GM12892 (cell line): ENCODE measurements around the gene VAV2.

Experiments used
- DNase-seq: peaks from one replicate; pipeline ENCODE4 v3.0.0; 2011; ENCODE audit not compliant: insufficient read length
- FAIRE-seq: peaks from 2 replicates; lab custom pipeline; 2011; peaks lifted over from hg19 to GRCh38; lab: Jason Lieb, UNC
- POLR2A ChIP-seq: IDR thresholded peaks from 2 replicates; pipeline ENCODE4 v1.6.1; 2011; ENCODE audit warnings: low read depth, low read length, control low read depth
- POLR2AphosphoS5 ChIP-seq: IDR thresholded peaks from 2 replicates; pipeline ENCODE4 v1.6.1; 2011; ENCODE audit warnings: low read depth, low read length, control low read depth
- TAF1 ChIP-seq: IDR thresholded peaks from 2 replicates; pipeline ENCODE4 v1.6.1; 2011; ENCODE audit warnings: low read depth, mild to moderate bottlenecking, control low read depth, low read length, borderline replicate concordance

Gene VAV2

DNA sequence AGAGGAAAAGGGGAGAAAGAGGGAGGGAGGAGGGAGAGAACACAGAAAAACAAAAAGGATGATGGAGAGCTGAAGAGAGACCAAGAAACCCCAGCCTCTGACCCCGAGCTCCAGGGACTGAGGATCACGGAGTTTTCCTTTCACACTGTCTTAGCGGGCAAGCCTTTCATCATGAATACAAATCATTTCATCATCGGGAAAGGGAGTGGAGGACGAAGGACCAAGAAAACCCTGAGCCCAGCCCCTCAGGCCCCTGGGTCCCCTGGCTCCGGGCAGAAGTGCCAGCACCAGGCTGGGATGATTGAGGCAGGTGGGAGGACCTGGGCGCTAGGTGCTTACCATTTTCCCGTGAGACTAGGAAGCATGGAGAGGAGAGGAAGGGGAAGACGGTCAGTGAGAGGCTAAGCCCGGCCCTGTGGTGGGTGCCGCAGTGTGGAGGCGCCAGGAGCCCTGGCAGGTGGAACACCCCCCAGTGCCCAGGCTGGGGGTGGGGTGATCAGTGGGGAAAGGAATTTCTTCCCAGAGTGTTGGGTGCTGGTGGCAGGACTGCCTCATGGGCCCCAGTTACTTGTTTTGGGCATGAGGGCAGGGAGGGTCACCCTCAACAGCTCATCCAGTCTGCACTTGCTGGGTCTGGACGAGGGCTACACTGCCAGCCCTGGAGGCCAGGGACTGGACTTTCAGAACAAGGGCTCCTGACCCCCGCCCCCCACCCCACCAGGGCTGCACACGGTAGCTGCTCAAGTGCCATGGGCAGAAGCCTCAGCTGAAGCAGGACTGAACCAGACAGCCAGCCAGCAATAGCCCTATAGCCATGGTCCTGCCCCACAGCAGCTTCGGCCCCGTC, 205.0 kb downstream of the VAV2 start:
- TF ChIP-seq TAF1, result no peak
- peak; percentile 45; the same call in 1 of the 2 replicates for TF ChIP-seq POLR2A
- no peak for TF ChIP-seq POLR2AphosphoS5
- DNase-seq, result no peak
- peak; percentile 66 for FAIRE-seq

DNA sequence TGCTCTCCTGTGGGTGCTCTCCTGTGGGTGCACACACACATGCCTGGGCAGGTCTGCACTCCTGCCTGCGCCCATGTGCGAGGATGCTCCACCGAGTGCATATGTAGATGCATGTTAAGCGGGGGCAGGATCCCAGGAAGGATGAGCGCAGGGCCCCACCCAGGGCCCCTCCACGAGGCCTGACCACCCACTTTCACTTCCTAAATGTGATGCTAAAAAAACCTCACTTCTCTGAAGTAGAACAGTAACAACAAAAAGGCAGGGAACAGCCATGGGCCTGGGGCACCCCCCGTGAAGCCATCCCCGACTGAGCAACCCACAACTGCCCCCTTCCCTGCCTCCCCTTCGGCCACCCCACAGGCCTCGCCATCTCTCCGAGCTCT, 205.8 kb downstream of the VAV2 start:
- TF ChIP-seq TAF1, result no peak
- no peak; the same call in 1 of the 2 replicates for TF ChIP-seq POLR2A
- 0 out of 2 replicates have a peak, but pooled peaks have one; percentile 16 for TF ChIP-seq POLR2AphosphoS5
- peak; percentile 71 for DNase-seq
- peak; percentile 27 for FAIRE-seq

DNA sequence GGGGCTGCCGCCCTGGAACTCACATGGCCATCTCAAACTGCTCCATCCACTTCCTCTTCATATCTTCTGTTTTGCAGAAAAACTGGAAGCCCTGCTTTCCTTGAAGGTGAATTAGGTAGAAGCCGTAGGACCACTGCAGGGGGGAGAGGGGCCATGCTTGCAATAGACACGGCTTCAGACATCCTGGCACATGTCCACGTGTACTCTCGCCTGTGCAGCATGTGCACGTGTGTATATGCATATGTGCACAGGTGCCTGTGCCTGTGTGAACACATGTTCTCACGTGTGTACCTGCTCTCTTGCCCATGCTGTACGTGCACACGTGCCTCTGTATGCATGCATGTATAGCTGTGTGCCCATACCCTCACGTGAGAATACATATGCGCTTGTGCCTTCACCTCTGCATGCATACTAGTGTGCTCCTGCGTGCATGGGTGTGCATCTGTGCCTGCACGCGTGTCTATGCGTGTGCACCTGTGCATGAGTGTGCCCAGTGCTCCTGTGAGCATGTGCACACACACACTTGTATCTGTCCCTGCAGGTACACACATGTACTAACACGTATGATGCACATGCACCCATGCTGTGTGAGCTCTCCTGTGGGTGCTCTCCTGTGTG, 206.3 kb downstream of the VAV2 start:
- DNase-seq (no peak), FAIRE-seq (peak; percentile 9)
- TF ChIP-seq POLR2AphosphoS5 (peak; percentile 68; the same call in 1 of the 2 replicates), TAF1 (no peak), POLR2A (no peak; the same call in 1 of the 2 replicates)

DNA sequence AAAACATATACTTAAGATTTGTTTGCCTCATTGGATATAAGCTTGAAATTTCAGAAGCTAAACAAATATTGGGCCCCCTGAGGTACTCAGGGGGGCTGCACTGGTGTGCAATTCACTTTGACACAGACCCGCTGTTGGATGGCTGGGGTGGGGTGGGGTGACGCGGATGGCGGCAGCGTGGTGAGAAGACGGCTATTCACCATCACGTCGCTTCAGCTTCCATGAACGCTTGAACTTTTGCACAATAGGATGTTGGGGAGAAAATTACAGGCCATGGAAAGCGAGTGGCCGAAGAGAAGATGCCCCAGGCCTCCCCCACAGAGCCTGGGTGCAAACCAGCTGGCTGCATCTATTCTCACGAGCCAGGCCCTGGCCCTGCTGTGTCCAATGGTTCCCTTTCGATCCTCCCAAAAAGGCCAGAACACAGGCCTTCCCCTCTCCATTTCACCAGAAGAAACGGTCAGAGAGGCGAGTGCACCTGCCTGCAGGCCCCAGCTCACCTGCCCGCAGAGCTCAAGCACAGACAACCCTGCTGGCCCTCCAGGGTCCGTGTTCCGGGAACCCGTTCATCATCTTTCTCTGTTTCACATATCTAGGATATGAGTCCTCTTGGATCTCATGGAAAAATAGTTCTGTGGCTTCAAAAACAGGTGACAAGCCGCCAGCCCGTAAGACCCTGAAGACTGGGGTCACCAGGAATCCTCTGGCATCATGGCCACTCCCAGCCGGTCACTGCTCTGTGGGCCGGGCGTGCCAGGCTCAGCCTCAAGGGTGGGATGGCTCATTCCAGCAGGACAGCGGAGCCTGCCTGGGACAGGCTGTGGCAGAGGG, 207.2 kb downstream of the VAV2 start:
- TF ChIP-seq TAF1 (no peak), POLR2AphosphoS5 (no peak), POLR2A (no peak)
- FAIRE-seq, result no peak
- no peak for DNase-seq

DNA sequence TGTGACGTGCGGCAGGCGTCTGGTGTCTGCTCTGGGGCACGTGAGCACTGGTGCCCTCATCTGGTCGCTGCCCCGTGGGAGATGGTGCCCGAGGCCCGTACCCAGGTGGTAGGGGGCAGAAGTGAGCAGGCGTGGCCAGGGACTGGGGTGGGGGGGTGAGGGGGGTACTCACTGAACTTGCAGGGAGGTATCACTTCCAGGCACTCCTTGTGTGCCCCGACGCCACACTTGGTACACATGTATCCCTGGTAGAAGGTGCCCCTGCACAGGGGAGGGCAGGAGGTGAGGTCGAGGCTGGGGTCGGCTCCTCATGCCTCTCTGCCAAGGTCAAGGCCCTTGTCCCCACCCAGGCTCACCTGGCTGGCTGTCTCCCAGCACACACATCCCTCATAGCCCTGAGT, 208.8 kb downstream of the VAV2 start:
- no peak for TF ChIP-seq TAF1
- TF ChIP-seq POLR2AphosphoS5, result no peak
- TF ChIP-seq POLR2A, result no peak
- DNase-seq (no peak), FAIRE-seq (no peak)

DNA sequence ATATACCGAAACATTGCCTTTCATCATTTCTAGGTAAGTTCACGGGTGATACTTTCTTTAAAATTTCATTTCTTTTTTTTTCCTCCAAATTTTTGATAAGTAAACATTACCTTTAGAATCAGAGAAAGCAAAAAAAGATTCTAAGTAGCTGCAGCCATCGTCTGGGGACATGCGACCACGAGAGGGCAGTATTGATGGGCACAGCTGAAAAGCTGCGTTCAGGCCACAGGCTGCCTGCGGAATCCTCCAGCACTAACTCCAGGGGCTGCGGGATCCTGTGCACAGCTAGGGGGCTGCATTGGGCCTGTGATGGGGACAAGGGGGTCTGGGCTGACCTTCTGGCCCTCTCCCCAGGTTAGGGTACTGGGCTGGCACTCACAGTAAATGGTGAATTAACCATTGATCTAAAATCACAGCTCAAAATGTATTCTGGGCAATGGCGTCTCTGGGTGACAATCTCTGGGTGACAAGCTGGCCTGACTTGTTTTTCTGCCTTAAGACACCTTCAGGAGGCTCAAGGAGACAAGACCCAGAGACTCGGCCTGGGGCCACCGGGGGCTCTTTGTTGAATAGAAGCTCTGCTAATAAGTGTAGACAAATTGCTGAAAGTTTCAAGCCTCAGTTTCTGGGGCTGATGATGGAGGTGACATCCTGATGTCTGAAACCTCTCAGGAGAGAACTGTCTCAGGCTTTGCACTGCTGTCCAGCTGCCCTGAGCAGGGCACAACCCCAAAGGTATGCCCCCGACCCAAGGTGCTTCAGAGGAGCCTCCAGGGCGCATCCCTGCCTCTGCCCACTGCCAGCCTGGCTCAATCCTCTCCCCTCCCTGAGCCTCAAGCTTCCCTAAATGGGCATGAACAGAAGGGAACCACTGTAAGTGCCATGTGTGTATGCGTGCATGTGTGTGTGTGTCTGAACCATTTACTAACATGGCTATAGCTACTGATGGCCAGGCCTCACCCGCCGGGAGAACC, 209.7 kb downstream of the VAV2 start:
- TF ChIP-seq POLR2AphosphoS5 (no peak), TAF1 (no peak), POLR2A (no peak)
- FAIRE-seq (peak; percentile 54), DNase-seq (peak; percentile 63)

DNA sequence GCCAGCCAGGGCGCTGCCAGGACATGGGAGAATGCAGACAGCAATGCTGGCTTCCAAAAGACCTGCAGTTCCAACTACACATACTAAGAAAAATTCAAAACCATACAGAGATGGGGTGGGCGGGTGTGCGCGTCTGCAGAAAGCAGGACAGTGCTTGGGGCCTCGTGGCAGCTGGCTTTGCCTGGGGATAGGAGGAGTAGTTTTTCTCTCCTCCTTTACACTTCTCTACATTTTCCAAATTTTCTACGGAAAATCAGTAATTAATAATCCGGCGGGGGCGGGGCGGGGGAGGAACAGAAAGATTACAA, 210.3 kb downstream of the VAV2 start:
- DNase-seq, result no peak
- no peak for FAIRE-seq

DNA sequence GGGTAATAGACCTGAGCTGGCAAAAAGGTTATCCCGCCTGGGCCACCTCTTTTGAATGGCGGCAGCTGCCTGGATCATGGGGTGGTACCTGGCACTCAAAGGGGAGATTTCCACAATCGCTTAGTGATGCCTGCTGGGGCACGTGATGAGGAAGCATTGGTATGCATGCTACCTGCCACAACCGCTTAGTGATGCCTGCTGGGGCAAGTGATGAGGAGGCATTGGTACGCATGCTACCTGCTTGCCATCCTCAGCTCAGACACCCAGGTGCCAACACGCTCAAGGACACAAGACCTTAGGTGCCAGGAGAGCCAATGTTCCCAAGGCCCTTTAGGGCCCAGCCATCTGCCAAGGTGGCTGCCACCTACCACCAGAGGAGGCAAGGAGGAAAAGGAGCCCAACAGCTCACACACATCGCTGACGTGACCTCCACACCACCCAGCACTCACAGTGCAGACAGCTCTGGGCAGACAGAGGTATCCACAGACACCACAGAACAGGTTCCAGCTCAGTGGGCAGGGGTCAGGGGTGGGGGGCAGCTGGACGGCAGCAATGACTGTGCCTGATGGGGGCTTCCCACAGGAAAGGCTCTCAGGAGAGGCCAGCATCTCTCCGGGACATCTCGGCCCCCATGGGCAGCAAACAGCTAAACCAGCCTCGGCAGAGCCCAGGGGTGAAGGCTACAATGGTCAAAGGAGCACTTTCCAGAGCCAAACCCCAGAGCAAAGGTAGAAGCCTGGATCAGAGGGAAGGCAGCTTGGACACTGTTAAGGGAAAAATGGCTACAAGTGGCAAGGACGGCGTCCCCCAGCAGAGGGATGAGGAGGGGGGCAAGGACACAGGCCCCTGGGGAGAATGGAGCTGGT, 210.9 kb downstream of the VAV2 start:
- FAIRE-seq, result no peak
- TF ChIP-seq TAF1, result no peak
- no peak for TF ChIP-seq POLR2AphosphoS5
- TF ChIP-seq POLR2A, result no peak
- DNase-seq, result no peak

More for the DNA sequence above, 210.3 kb downstream of the VAV2 start:
- TF ChIP-seq POLR2AphosphoS5, result no peak
- no peak for TF ChIP-seq TAF1
- TF ChIP-seq POLR2A, result no peak

DNA sequence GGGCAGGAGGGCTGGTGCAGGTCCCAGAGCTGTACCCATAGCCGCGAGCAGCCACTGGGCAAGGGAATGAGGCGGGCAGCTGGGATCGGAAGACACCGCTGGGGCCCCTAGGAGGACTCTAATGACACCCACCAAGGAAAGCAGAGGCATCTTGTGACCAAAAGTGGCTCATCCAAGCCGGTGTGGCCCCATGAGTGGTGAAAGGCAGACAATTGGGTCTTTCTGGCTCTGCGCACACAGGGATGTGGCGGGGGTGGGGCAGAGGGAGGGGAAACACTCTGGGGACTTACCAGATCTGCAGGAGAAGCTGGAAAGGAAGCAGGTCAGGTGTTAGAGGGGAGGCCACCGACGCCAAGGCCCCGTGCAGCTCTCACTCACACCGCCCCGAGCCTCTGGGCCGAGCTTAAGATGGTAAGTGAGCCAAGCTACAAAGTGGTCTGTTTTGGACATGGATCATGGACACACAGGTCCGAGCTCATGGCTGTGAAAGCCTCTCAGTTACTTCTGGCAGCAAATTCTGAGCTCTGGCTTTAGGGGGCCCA, 211.6 kb downstream of the VAV2 start:
- no peak for TF ChIP-seq TAF1
- TF ChIP-seq POLR2A, result no peak
- no peak for TF ChIP-seq POLR2AphosphoS5
- no peak for FAIRE-seq

DNA sequence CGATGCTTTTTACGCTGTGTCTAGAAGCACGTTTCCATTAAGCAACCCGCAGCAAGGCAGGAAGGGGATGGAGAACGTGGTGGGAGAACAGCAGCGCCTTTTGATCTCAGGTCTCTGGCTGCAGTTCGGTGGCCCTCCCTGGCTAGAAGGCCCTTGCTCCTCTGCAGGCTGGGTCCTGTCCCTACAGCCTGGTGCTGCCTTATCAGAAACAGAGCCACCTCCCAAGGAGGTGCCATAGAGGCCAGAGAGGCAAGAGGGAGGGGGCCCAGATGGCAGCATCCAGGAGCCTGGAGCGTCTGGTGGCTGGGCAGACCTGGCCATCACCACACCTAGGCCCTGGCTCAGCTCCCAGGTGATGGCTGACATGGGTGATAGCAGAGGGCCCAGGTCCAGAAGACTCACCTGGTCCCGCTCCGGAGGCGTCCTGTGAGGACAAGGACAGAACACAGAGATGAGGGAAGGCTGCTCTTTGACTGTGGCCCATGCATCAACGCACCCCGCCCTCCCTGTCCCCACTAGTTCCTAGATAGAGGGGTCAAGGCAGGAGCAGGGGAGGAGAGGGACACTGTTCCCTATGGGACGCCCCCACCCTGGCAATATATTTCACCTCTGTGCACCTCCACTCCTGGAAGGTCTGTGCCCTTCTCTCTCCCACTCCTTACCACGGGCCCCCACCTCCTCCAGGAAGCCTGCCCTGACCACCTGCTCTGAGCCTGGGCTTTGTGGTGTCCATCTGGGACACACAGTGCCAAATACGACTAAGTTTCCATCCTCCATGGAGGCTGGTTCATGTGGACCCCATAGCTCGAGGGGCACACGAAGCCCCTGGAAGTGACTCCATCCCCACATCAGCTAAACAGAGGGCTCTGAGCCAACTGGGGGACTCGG, 212.4 kb downstream of the VAV2 start:
- DNase-seq (no peak), FAIRE-seq (no peak)
- no peak for TF ChIP-seq TAF1
- TF ChIP-seq POLR2AphosphoS5, result no peak
- no peak for TF ChIP-seq POLR2A

More for the DNA sequence above, 211.6 kb downstream of the VAV2 start:
- no peak for DNase-seq
